CD4-positive, alpha-beta T cell treated with Interleukin-6 at 100 ng/mL for 8 hours (primary cell): ENCODE data around the gene TIE1.

ENCODE experiments used
- DNase-seq: peaks from one replicate; pipeline ENCODE4 v3.0.0-alpha.2; 2020; ENCODE audit warnings: mixed read lengths, low spot score

The TIE1 gene

GRCh38 chr1:43312663-43313515 lies 12.1 kb downstream of the TIE1 start:
- DNase-seq, result no peak

DNA sequence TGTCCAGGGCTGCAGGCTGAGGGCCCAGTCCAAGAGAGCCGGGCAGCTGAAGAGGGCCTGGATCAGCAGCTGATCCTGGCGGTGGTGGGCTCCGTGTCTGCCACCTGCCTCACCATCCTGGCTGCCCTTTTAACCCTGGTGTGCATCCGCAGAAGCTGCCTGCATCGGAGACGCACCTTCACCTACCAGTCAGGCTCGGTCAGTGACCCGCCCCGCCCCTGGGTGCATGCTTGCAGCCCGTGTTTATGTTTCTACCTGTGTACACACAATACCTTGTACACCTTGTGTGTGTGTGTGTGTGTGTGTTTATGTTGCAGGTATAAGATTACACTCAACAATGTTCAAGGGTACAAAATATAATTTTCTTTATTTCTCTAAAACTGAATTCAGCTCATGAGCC lies 13.0 kb downstream of the TIE1 start:
- no peak for DNase-seq

- DNase-seq, result no peak
Observed at GRCh38 chr1:43314233-43314632, 13.5 kb downstream of the TIE1 start.

GRCh38 chr1:43315481-43315880 lies 14.7 kb downstream of the TIE1 start:
- no peak for DNase-seq

- no peak for DNase-seq
Observed at GRCh38 chr1:43315963-43316737, 15.4 kb downstream of the TIE1 start.

- no peak for DNase-seq
Observed at GRCh38 chr1:43316738-43317520, 16.1 kb downstream of the TIE1 start.

DNA sequence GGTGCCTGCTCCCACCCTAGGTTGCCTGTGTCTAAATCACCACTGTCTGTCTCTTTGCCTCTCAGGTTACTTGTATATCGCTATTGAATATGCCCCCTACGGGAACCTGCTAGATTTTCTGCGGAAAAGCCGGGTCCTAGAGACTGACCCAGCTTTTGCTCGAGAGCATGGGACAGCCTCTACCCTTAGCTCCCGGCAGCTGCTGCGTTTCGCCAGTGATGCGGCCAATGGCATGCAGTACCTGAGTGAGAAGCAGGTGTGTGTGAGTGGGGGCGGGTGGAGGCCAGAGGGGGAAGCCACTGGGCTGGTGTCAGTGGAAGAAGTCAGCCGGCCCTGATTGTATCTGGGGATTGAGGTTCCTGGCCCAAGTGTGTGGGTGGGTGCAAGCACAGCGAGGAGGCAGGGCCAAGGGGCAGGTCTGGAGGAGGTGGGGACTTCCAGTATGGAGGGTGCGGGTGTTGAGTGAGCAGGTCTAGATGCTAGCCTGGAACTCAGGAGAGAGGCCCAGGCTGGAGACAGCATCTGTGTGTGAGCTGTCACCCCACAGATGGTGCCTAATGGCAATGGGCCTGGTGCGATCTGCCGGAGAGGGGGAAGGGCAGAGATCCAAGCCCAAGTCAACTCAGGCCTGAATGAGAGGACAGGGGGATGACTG lies 17.2 kb downstream of the TIE1 start:
- DNase-seq, result no peak

DNA sequence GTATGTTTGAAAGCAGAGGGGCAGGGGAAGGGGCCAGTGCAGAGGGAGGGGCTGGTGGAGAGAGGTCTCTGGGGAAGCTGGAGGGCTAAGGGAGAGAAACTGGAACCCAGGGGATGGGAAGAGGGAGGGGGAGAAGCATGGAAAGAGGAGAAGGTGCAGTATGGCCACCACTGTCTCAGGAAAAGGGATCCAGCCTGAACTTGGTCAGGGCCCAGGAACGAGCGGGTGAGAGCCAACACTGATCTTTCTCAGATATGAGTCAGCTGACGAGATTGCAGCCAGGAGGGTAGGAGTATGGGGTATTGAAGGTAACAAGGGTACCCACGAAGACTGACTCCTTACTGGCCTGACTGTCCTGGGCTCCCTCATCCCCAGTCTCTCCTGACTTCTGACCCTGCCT lies 18.0 kb downstream of the TIE1 start:
- no peak for DNase-seq

GRCh38 chr1:43319288-43319687 lies 18.5 kb downstream of the TIE1 start:
- no peak for DNase-seq

DNA sequence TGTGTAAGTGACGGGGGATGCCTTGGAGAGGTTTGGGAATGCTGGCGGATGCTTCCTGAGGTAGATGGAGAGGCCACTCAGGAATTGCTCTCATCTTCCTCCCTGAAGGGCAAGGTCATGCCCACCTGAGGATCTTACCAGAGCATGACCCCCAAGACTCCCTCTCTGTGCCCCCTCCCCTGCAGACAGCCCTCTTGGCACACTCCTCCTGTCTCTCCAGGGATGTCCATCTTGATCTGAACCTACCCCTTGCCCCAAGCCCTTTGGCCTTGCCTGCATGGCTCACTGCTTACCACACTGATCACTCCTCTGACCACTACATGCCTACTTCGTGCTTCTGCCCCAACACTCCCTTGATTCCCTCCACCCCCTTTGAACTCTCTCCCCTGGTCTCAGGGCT lies 19.0 kb downstream of the TIE1 start:
- DNase-seq, result no peak

DNA sequence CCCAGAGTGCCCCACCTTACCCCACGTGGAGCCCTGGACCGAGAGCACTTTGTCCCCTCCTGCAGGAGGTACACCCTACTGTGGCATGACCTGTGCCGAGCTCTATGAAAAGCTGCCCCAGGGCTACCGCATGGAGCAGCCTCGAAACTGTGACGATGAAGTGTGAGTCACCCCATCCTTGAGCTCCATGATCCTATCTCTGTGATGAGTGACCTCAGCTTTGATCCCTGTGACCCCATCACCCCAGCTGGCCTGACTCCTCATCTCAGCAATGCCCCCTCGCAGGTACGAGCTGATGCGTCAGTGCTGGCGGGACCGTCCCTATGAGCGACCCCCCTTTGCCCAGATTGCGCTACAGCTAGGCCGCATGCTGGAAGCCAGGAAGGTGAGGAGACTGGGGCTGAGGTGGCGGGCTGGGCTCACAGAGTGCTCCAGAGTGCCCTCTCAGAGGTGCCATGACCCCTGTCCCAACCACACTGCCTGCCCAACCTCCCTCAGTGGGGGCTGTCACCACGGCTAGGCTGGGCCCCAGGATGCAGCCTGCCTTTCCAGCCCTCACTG lies 20.6 kb downstream of the TIE1 start:
- DNase-seq, result no peak

DNA sequence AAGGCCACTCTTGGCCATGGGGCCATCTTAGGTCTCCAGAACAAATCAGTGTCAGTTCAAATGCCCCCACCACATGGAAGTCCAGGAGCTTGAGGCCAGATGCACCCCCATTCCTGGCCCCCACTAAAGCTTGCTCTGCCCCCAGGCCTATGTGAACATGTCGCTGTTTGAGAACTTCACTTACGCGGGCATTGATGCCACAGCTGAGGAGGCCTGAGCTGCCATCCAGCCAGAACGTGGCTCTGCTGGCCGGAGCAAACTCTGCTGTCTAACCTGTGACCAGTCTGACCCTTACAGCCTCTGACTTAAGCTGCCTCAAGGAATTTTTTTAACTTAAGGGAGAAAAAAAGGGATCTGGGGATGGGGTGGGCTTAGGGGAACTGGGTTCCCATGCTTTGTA lies 21.7 kb downstream of the TIE1 start:
- DNase-seq, result no peak

GRCh38 chr1:43324810-43325209 lies 24.0 kb downstream of the TIE1 start:
- no peak for DNase-seq

- no peak for DNase-seq
Observed at GRCh38 chr1:43325381-43325780, 24.6 kb downstream of the TIE1 start.

GRCh38 chr1:43327549-43328292 lies 26.9 kb downstream of the TIE1 start:
- DNase-seq, result no peak

- no peak for DNase-seq
Observed at GRCh38 chr1:43329995-43330751, 29.4 kb downstream of the TIE1 start.

DNA sequence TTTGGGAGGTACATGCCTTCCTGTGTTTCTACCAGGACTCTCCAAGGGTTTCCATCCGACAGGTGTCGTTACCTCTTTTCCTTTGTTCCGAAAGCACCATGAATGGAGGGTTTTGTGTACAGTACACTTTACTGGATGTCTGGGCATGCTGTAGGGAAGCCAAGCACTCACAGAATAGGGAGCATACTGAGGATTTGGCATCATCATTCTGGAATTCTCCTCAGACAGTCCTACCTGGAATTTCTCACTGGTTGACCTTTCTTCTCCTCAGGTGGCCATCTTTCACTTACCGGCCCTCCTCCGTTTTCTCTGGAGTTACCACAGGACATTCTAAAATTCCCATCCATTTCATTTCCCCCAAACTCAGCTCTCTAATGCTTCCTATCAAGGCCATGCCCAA lies 30.9 kb downstream of the TIE1 start:
- no peak for DNase-seq

GRCh38 chr1:43334453-43335205 lies 33.8 kb downstream of the TIE1 start:
- DNase-seq, result no peak

GRCh38 chr1:43337588-43337987 lies 36.8 kb downstream of the TIE1 start, which contains the start of gene MPL:
Gene MPL (plus strand): TSS chr1:43337818. CDS start chr1:43337849, 31 bp downstream.
- no peak for DNase-seq
